PFSK-1 (cell line): ENCODE data around the gene TAC3.

ENCODE experiments used
- FOXP2 ChIP-seq: optimal IDR thresholded peaks from 2 replicates; pipeline ENCODE3; 2011; ENCODE audit warnings: borderline replicate concordance, control low read depth, inconsistent platforms; ENCODE audit not compliant: insufficient read depth; ENCODE audit errors: extremely low read length, extremely low read depth
- POLR2AphosphoS5 ChIP-seq: IDR thresholded peaks from 2 replicates; pipeline ENCODE4 v1.6.1; 2012; ENCODE audit warnings: low read depth, mild to moderate bottlenecking, control low read depth, low read length, moderate library complexity
- REST ChIP-seq, 2 experiments: IDR thresholded peaks; 2 replicates each; pipeline versions ENCODE4 v1.6.1 to v1.8.0; 2011 to 2012; ENCODE audit warnings: low read depth in 2 of 2, low read length in 2 of 2, control low read depth in 1 of 2, inconsistent platforms in 1 of 2, mild to moderate bottlenecking in 1 of 2, moderate library complexity in 1 of 2; ENCODE audit not compliant: insufficient read depth in 1 of 2
- SIN3A ChIP-seq: IDR thresholded peaks from 2 replicates; pipeline ENCODE4 v1.6.1; 2012; ENCODE audit warnings: mild to moderate bottlenecking, low read length, moderate library complexity, borderline replicate concordance; ENCODE audit not compliant: insufficient read depth
- TAF1 ChIP-seq: IDR thresholded peaks from 2 replicates; pipeline ENCODE4 v1.6.1; 2012; ENCODE audit warnings: low read length, control low read depth, borderline replicate concordance; ENCODE audit not compliant: insufficient read depth

Gene TAC3

GRCh38 chr12:57011438-57012424, 4.6 kb downstream of the TAC3 start:
- TF ChIP-seq REST (IDR thresholded peaks at IDR 0.05; ENCODE audit: insufficient read depth in 1 of 2, low read depth in 2 of 2, low read length in 2 of 2) (no peak), TAF1 (no peak), SIN3A (no peak), POLR2AphosphoS5 (no peak)

- TF ChIP-seq POLR2AphosphoS5 = no peak
- no peak for TF ChIP-seq SIN3A
- TF ChIP-seq TAF1 = no peak
- TF ChIP-seq FOXP2 = no peak
- TF ChIP-seq REST (IDR thresholded peaks at IDR 0.05; ENCODE audit: insufficient read depth in 1 of 2, low read depth in 2 of 2, low read length in 2 of 2) = no peak
These were observed 5.6 kb downstream of the TAC3 start for GRCh38 chr12:57010627-57011247.

- TF ChIP-seq TAF1 (no peak), POLR2AphosphoS5 (no peak), FOXP2 (no peak), REST (IDR thresholded peaks at IDR 0.05; ENCODE audit: insufficient read depth in 1 of 2, low read depth in 2 of 2, low read length in 2 of 2) (no peak), SIN3A (no peak)
These were observed 6.2 kb downstream of the TAC3 start for GRCh38 chr12:57009949-57010626.

- TF ChIP-seq REST (IDR thresholded peaks at IDR 0.05; ENCODE audit: insufficient read depth in 1 of 2, low read depth in 2 of 2, low read length in 2 of 2) (no peak), SIN3A (no peak), POLR2AphosphoS5 (no peak), FOXP2 (no peak), TAF1 (no peak)
These were observed 8.2 kb downstream of the TAC3 start for GRCh38 chr12:57008178-57008577.
